Measurements from ENCODE around the gene TMEM54.

TMEM54 gene

GRCh38 chr1:32893198-32894018, 7.8 kb downstream of the TMEM54 start:
- H3K36me3 Mint-ChIP-seq (ENCODE audit: low read depth), result no peaks in the 10 kb centered on the region
- H3K4me3 Mint-ChIP-seq, result peak overlapping the region; percentile 53
- peak; percentile 52 for DNase-seq
- no peaks in the 10 kb centered on the region for H3K9me3 Mint-ChIP-seq
- H3K27ac Mint-ChIP-seq, result no peak overlapping the region
- peaks cover 6% of the 10 kb centered on the region for H3K4me1 Mint-ChIP-seq (ENCODE audit: low read depth)
- H3K27me3 Mint-ChIP-seq, result peaks cover 77% of the 10 kb centered on the region

DNA sequence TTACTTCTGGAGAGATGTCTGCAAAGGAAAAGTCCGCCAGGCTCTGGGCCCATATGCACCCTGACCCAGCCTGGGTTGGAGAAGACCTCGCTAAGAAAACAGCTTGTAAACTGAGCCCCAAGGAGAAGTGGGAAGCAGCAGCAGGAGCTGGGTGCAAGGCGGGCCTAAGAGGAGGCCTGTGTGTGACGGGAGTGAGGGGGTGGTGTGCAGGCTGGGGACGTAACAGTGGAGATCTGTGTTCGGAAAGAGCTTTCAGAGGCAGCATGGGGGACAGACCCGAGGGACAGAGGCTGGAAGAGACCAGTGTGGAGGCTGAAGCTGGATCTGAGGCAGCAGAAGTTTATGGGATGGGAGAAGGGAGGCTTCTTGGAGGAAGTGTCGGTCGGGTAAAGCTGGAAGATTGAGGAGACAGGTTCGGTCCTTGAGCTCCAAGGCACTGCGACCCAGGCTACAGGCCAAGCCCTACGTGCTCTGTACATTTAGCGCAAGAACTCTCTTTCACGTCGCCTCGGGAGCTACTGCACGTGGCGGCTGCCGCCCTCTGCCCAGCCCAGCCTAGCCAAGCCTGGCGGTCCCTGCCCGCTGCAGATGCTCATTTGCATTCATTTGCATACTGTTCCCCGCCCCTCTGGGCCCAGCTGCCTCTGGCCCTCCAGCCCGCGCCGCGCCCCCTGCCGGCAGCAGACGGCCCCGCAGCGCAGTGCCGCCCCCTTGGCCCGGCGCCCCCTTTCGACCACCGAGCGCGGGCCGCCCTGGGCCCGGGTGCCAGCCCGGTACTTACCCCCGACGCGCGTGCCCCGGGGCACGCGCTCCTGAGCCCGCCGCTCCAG, 8.6 kb downstream of the TMEM54 start:
- Mint-ChIP-seq H3K27ac (no peak overlapping the region), H3K9me3 (no peaks in the 10 kb centered on the region), H3K4me3 (peak overlapping the region; percentile 23), H3K36me3 (ENCODE audit: low read depth) (no peaks in the 10 kb centered on the region), H3K27me3 (peaks cover 83% of the 10 kb centered on the region), H3K4me1 (ENCODE audit: low read depth) (peaks cover 6% of the 10 kb centered on the region)
- peak; percentile 66 for DNase-seq

GRCh38 chr1:32891630-32892029, 9.6 kb downstream of the TMEM54 start:
- Mint-ChIP-seq H3K4me3 (no peak overlapping the region), H3K27me3 (peaks cover 85% of the 10 kb centered on the region)

GRCh38 chr1:32891241-32891570, 10.0 kb downstream of the TMEM54 start:
- no peak for DNase-seq
- Mint-ChIP-seq H3K36me3 (ENCODE audit: low read depth) (no peaks in the 10 kb centered on the region), H3K27me3 (peaks cover 83% of the 10 kb centered on the region), H3K9me3 (no peaks in the 10 kb centered on the region), H3K4me1 (ENCODE audit: low read depth) (peaks cover 6% of the 10 kb centered on the region), H3K27ac (no peak overlapping the region), H3K4me3 (no peak overlapping the region)

More at GRCh38 chr1:32891630-32892029, 9.6 kb downstream of the TMEM54 start:
- Mint-ChIP-seq H3K36me3 (ENCODE audit: low read depth) (no peaks in the 10 kb centered on the region), H3K4me1 (ENCODE audit: low read depth) (peaks cover 6% of the 10 kb centered on the region), H3K27ac (no peak overlapping the region), H3K9me3 (no peaks in the 10 kb centered on the region)
- DNase-seq, result no peak

DNA sequence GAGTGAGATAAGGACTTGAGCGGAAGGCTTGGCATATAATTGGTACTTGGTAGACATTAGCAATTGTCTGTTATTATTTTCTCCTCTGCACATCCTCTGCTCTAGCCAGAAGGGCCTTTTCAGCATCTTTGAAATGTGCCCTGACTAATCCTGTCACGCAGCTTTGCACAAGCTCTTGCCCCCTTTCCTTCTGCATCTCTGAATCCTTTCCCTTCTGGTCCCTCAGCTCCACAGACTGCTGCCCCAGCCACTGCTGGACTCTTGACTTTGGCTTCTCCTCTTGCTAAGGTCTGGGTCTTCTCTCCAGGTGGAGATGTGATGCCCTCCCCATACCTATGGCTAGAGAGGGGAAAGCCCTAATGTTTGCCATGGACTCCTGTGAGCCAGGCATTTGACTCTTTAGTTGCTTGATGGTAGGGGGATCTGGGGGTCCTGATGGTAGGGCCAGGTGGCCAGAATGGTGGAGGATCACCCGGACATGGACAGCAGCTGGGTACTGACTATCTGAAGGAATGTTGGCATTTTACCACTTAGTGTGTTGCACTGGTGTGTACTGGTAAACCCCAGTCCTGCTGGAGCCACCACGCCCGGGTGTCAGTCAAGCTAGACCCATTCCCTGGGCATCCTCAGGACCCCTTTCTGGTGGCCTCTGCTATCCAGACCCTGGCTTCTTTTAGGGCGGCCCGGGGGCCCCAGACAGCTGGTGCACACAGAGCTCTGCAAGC, 10.5 kb downstream of the TMEM54 start:
- H3K4me1 Mint-ChIP-seq (ENCODE audit: low read depth), result peaks cover 7% of the 10 kb centered on the region
- peaks cover 82% of the 10 kb centered on the region for H3K27me3 Mint-ChIP-seq
- no peaks in the 10 kb centered on the region for H3K9me3 Mint-ChIP-seq
- H3K4me3 Mint-ChIP-seq, result no peak overlapping the region
- no peak overlapping the region for H3K27ac Mint-ChIP-seq
- DNase-seq, result no peak
- H3K36me3 Mint-ChIP-seq (ENCODE audit: low read depth), result no peaks in the 10 kb centered on the region

DNA sequence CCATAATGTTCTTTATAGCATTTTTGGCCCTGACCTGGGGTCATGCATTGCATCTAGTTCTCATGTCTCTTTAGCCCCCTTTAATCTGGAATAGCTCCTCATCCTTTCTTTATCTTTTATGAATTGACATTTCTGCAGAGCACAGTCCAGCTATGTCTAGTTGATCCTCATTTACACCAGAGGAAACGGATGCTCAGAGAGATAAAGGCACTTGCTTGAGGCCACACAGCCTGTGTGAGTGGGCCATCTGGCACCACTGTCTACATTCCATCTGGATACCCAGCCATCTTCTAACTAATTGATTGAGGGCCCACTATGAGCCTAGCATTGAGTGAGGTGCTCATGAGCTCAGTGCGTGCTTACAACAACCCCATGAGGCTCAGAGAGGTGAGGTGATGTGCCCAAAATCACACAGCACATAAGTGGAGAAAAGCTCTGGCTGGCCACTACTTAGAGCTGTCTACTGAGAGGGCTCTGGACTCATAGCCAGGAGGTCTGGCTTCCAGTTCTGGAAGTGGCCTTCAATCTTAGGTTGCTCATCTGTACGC, 11.4 kb downstream of the TMEM54 start:
- H3K4me1 Mint-ChIP-seq (ENCODE audit: low read depth), result peaks cover 9% of the 10 kb centered on the region
- no peak overlapping the region for H3K27ac Mint-ChIP-seq
- H3K27me3 Mint-ChIP-seq, result peaks cover 85% of the 10 kb centered on the region
- DNase-seq, result no peak
- H3K9me3 Mint-ChIP-seq, result no peaks in the 10 kb centered on the region
- no peak overlapping the region for H3K4me3 Mint-ChIP-seq
- H3K36me3 Mint-ChIP-seq (ENCODE audit: low read depth), result no peaks in the 10 kb centered on the region

DNA sequence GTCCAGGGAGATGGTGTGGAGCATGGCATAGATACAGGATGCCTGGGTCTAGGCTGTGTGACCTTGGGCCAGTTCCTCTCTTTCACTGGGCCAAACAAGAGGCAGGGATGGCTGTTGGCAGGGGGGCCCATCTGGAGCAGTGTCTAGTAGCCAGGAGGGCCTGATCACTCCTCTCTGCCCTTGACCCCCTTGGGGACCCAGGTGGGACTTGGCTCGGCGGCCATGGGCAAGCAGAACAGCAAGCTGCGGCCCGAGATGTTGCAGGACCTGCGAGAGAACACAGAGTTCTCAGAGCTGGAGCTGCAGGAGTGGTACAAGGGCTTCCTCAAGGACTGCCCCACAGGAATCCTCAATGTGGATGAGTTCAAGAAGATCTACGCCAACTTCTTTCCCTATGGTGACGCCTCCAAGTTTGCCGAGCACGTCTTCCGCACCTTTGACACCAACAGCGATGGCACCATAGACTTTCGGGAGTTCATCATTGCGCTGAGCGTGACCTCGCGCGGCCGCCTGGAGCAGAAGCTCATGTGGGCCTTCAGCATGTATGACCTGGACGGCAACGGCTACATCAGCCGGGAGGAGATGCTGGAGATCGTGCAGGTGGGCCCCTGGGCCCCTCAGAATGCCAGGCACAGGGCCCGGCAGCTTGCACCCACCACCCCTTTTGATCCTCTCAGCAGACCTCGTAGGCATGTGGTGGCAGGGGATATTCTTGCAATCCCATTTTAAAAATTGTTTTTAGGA, 12.3 kb downstream of the TMEM54 start:
- Mint-ChIP-seq H3K36me3 (ENCODE audit: low read depth) (no peaks in the 10 kb centered on the region), H3K4me3 (no peak overlapping the region), H3K27ac (no peak overlapping the region), H3K9me3 (no peaks in the 10 kb centered on the region), H3K4me1 (ENCODE audit: low read depth) (peaks cover 9% of the 10 kb centered on the region), H3K27me3 (peaks cover 86% of the 10 kb centered on the region)
- DNase-seq, result no peak

- DNase-seq, result no peak
- Mint-ChIP-seq H3K27me3 (peaks cover 89% of the 10 kb centered on the region), H3K4me3 (no peak overlapping the region), H3K9me3 (no peaks in the 10 kb centered on the region), H3K36me3 (ENCODE audit: low read depth) (no peaks in the 10 kb centered on the region), H3K4me1 (ENCODE audit: low read depth) (peaks cover 9% of the 10 kb centered on the region), H3K27ac (no peak overlapping the region)
These were observed 13.1 kb downstream of the TMEM54 start for GRCh38 chr1:32888134-32888533.

DNA sequence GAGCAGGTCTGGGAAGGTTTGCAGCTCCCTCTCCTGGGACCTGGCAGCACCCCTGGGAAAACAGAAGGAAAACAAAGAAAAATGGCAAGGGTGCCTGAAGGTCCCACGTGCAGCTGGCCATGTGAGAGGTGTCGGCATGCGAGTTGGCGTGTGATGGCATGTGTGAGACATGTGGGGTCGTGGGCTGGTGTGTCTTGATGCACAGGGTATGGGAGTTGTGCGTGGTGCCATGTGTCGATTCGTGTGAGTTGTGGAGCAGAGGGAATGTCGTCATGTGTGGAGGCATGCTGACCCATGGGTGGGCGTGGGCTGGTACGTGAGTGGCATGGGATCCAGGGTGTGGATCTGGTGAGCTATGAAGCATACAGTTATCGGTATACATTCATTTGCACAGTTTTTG, 13.6 kb downstream of the TMEM54 start:
- DNase-seq, result no peak
- H3K4me1 Mint-ChIP-seq (ENCODE audit: low read depth), result peaks cover 8% of the 10 kb centered on the region
- no peak overlapping the region for H3K4me3 Mint-ChIP-seq
- no peaks in the 10 kb centered on the region for H3K9me3 Mint-ChIP-seq
- H3K27ac Mint-ChIP-seq, result no peak overlapping the region
- H3K36me3 Mint-ChIP-seq (ENCODE audit: low read depth), result no peaks in the 10 kb centered on the region
- H3K27me3 Mint-ChIP-seq, result peaks cover 87% of the 10 kb centered on the region

DNA sequence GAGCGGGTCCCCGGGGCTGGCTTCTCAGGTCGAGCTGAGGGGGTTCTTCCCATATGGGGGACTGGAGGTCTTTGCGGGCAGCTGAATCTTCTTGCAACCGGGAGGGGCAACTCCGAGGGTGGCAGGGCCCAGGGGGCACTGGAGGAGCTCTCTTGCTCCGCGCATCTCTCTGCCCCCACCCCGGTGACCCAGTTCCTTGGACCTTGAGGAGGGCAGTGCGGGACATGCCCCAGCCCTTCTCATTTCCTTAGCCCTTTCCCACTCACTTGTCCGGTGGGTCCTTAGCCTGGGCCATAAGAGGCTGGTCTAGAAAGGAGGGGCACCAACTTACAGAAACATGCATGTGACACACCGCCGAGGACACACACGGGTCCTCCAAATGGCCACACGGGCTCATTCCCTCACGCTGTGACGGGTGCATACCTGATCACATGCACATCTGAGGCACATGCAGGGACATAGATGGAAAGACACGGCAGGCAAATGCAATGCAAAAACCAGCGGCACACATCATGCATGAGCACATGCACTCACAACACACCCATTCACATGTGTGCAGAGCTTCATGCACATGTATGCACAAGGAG, 14.3 kb downstream of the TMEM54 start:
- no peaks in the 10 kb centered on the region for H3K36me3 Mint-ChIP-seq (ENCODE audit: low read depth)
- H3K4me1 Mint-ChIP-seq (ENCODE audit: low read depth), result peaks cover 3% of the 10 kb centered on the region
- H3K9me3 Mint-ChIP-seq, result no peaks in the 10 kb centered on the region
- peaks cover 81% of the 10 kb centered on the region for H3K27me3 Mint-ChIP-seq
- H3K4me3 Mint-ChIP-seq, result no peak overlapping the region
- H3K27ac Mint-ChIP-seq, result no peak overlapping the region
- DNase-seq, result no peak

- H3K9me3 Mint-ChIP-seq, result no peaks in the 10 kb centered on the region
- peaks cover 81% of the 10 kb centered on the region for H3K27me3 Mint-ChIP-seq
- H3K4me3 Mint-ChIP-seq, result no peak within 1 kb of the TSS
- peaks cover 3% of the 10 kb centered on the region for H3K4me1 Mint-ChIP-seq (ENCODE audit: low read depth)
- no peaks in the 10 kb centered on the region for H3K36me3 Mint-ChIP-seq (ENCODE audit: low read depth)
- peak; percentile 55 for DNase-seq
- no peak within 1 kb of the TSS for H3K27ac Mint-ChIP-seq
These were observed 15.0 kb downstream of the TMEM54 start, which contains the start of gene HPCA for GRCh38 chr1:32886004-32886827. Gene HPCA (plus strand): TSS chr1:32886491. CDS start chr1:32888899, 2,408 bp downstream.

- Mint-ChIP-seq H3K9me3 (no peaks in the 10 kb centered on the region), H3K4me3 (no peak overlapping the region), H3K4me1 (ENCODE audit: low read depth) (peaks cover 3% of the 10 kb centered on the region), H3K27me3 (peaks cover 79% of the 10 kb centered on the region), H3K27ac (no peak overlapping the region), H3K36me3 (ENCODE audit: low read depth) (no peaks in the 10 kb centered on the region)
- no peak for DNase-seq
These were observed 15.5 kb downstream of the TMEM54 start for GRCh38 chr1:32885676-32886003.

DNA sequence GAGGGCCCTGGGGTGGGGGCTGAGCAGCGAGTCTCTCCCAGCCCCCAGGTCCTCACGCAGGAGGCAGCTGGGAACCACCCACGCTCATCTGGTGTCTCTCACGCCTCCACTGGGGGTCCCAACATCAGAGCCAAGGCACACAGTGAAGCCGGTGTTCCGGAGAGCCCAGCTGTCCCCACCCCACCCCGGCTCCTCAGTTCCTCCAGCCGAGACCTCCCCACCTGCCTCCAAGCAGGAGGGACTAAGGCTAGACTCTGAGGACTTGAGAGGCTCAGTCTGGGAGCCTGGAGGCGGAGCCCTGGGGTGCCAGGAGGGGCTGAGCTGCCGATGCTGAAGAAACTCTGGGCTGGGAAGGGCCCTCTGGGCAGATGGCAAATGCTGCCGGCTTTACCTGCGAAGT, 16.5 kb downstream of the TMEM54 start:
- no peak overlapping the region for H3K4me3 Mint-ChIP-seq
- no peaks in the 10 kb centered on the region for H3K36me3 Mint-ChIP-seq (ENCODE audit: low read depth)
- DNase-seq, result no peak
- peaks cover 70% of the 10 kb centered on the region for H3K27me3 Mint-ChIP-seq
- H3K9me3 Mint-ChIP-seq, result no peaks in the 10 kb centered on the region
- no peak overlapping the region for H3K27ac Mint-ChIP-seq
- H3K4me1 Mint-ChIP-seq (ENCODE audit: low read depth), result peaks cover 3% of the 10 kb centered on the region

All from activated T-cell treated with anti-CD3 and anti-CD28 coated beads, Interleukin-2, amount 50 U/mL, for 24 hours (primary cell).